ENCODE measurements around the gene FBXW10B.
A peak's percentile ranks its signal among the peaks of the same experiment; 100 is the strongest.
"Not testable (repeated sequence)": the region's sequence is repeated elsewhere in the genome, so short reads cannot be mapped to it uniquely, and the experiment has no call there.

Gene FBXW10B

GRCh38 chr17:15619331-15620058 lies at the start of gene FBXW10B:
TSS of gene FBXW10B (minus strand) at chr17:15619704. CDS start at chr17:15619512, 192 bp downstream.
- DNase-seq = not testable (repeated sequence)

GRCh38 chr17:15663691-15664090 lies 44.2 kb upstream of the FBXW10B start:
- no peak for DNase-seq

GRCh38 chr17:15663176-15663575 lies 43.7 kb upstream of the FBXW10B start:
- no peak for DNase-seq

GRCh38 chr17:15662681-15663080 lies 43.2 kb upstream of the FBXW10B start:
- no peak for DNase-seq

GRCh38 chr17:15660077-15660476 lies 40.6 kb upstream of the FBXW10B start:
- DNase-seq = no peak

- no peak for DNase-seq
These were observed 40.2 kb upstream of the FBXW10B start for GRCh38 chr17:15659663-15660062.

- no peak for DNase-seq
These were observed 39.7 kb upstream of the FBXW10B start for GRCh38 chr17:15659236-15659635.

- DNase-seq = no peak
These were observed 38.8 kb upstream of the FBXW10B start for GRCh38 chr17:15658296-15658695.

- DNase-seq = no peak
These were observed 38.4 kb upstream of the FBXW10B start for GRCh38 chr17:15657868-15658267.

GRCh38 chr17:15654886-15655561 lies 35.5 kb upstream of the FBXW10B start:
- no peak for DNase-seq

- not testable (repeated sequence) for DNase-seq
These were observed 34.9 kb upstream of the FBXW10B start for GRCh38 chr17:15654401-15654800.

GRCh38 chr17:15652960-15653359 lies 33.5 kb upstream of the FBXW10B start:
- no peak for DNase-seq

GRCh38 chr17:15651583-15652110 lies 32.1 kb upstream of the FBXW10B start:
- peak; percentile 74 for DNase-seq

GRCh38 chr17:15650741-15651582 lies 31.5 kb upstream of the FBXW10B start:
- no peak for DNase-seq

- DNase-seq = no peak
These were observed 30.4 kb upstream of the FBXW10B start for GRCh38 chr17:15649861-15650421.

GRCh38 chr17:15648386-15648785 lies 28.9 kb upstream of the FBXW10B start:
- no peak for DNase-seq

- not testable (repeated sequence) for DNase-seq
These were observed 26.4 kb upstream of the FBXW10B start for GRCh38 chr17:15645942-15646312.

GRCh38 chr17:15645099-15645941 lies 25.8 kb upstream of the FBXW10B start:
- DNase-seq = not testable (repeated sequence)

- DNase-seq = not testable (repeated sequence)
These were observed 23.2 kb upstream of the FBXW10B start for GRCh38 chr17:15642505-15643251.

- not testable (repeated sequence) for DNase-seq
These were observed 22.5 kb upstream of the FBXW10B start for GRCh38 chr17:15642014-15642413.

GRCh38 chr17:15630930-15631453 lies 11.5 kb upstream of the FBXW10B start:
- DNase-seq = not testable (repeated sequence)
